KMS-11 (cell line): ENCODE measurements around the gene ZNF618.

ENCODE experiments used
- H2AFZ ChIP-seq: fragments of 200-600 bp; sonication (generic); 2 replicates; pipeline ENCODE4 v1.6.1; 2016; ENCODE audit warnings: antibody characterized with exemption, mixed run types, low read depth
- H3K27ac ChIP-seq: fragments of 200-600 bp; sonication (generic); 2 replicates; pipeline ENCODE4 v1.6.1; 2016; ENCODE audit warnings: mild to moderate bottlenecking, mixed run types
- H3K27me3 ChIP-seq: fragments of 200-600 bp; sonication (generic); 2 replicates; pipeline ENCODE4 v1.6.1; 2017; ENCODE audit warnings: mild to moderate bottlenecking, low read depth, mixed run types, moderate library complexity; ENCODE audit not compliant: insufficient read depth
- H3K36me3 ChIP-seq: fragments of 200-600 bp; sonication (generic); 2 replicates; pipeline ENCODE4 v1.6.1; 2017; ENCODE audit warnings: mild to moderate bottlenecking, mixed run types; ENCODE audit not compliant: insufficient read depth
- H3K4me1 ChIP-seq: fragments of 200-600 bp; sonication (generic); 2 replicates; pipeline ENCODE4 v1.6.1; 2016; ENCODE audit warnings: mild to moderate bottlenecking, low read depth, mixed run types; ENCODE audit not compliant: poor library complexity, severe bottlenecking
- H3K4me2 ChIP-seq: fragments of 200-600 bp; sonication (generic); 2 replicates; pipeline ENCODE4 v1.7.0; 2016; ENCODE audit warnings: mild to moderate bottlenecking, mixed run types
- H3K4me3 ChIP-seq: fragments of 200-600 bp; sonication (generic); IDR thresholded peaks from 2 replicates; pipeline ENCODE4 v1.6.1; 2017; ENCODE audit warnings: low read depth, low read length, mixed read lengths; ENCODE audit not compliant: insufficient read depth
- H3K79me2 ChIP-seq: fragments of 200-600 bp; sonication (generic); 2 replicates; pipeline ENCODE4 v1.6.1; 2016; ENCODE audit warnings: low read depth, mixed run types; ENCODE audit not compliant: insufficient read depth
- H3K9ac ChIP-seq: fragments of 200-600 bp; sonication (generic); 2 replicates; pipeline ENCODE4 v1.6.1; 2016; ENCODE audit warnings: mild to moderate bottlenecking, mixed run types
- H4K20me1 ChIP-seq: fragments of 200-600 bp; sonication (generic); 2 replicates; pipeline ENCODE4 v1.6.1; 2016; ENCODE audit warnings: mild to moderate bottlenecking, mixed run types; ENCODE audit not compliant: insufficient read depth
- CTCF ChIP-seq: fragments of 200-600 bp; sonication (generic); conservative IDR thresholded peaks from 2 replicates; pipeline ENCODE4 v1.6.1; 2017; ENCODE audit warnings: low read depth, mild to moderate bottlenecking, antibody characterized with exemption, low read length, moderate library complexity, mixed read lengths

ZNF618 gene

GRCh38 chr9:114021578-114021977 lies 145.5 kb downstream of the ZNF618 start:
- H3K9ac ChIP-seq = no peak overlapping the region
- no peak overlapping the region for H3K4me2 ChIP-seq
- TF ChIP-seq CTCF = no peak
- H3K27ac ChIP-seq = no peak overlapping the region
- H3K4me3 ChIP-seq = no peak overlapping the region
- H4K20me1 ChIP-seq = no peaks in the 10 kb centered on the region
- no peaks in the 10 kb centered on the region for H3K4me1 ChIP-seq
- no peaks in the 10 kb centered on the region for H3K36me3 ChIP-seq
- no peak overlapping the region for H2AFZ ChIP-seq
- no peaks in the 10 kb centered on the region for H3K79me2 ChIP-seq
- H3K27me3 ChIP-seq = no peaks in the 10 kb centered on the region

- no peaks in the 10 kb centered on the region for H3K79me2 ChIP-seq
- H3K4me1 ChIP-seq = no peaks in the 10 kb centered on the region
- no peaks in the 10 kb centered on the region for H3K27me3 ChIP-seq
- H3K27ac ChIP-seq = no peak overlapping the region
- H4K20me1 ChIP-seq = no peaks in the 10 kb centered on the region
- no peak for TF ChIP-seq CTCF
- H2AFZ ChIP-seq = no peak overlapping the region
- no peak overlapping the region for H3K4me2 ChIP-seq
- no peaks in the 10 kb centered on the region for H3K36me3 ChIP-seq
- no peak overlapping the region for H3K4me3 ChIP-seq
- H3K9ac ChIP-seq = no peak overlapping the region
These were observed 147.9 kb downstream of the ZNF618 start for GRCh38 chr9:114023961-114024360.

- Histone ChIP-seq H3K4me1 (no peaks in the 10 kb centered on the region), H3K27me3 (no peaks in the 10 kb centered on the region), H3K27ac (no peak overlapping the region), H2AFZ (no peak overlapping the region), H3K4me2 (no peak overlapping the region), H3K4me3 (no peak overlapping the region), H4K20me1 (no peaks in the 10 kb centered on the region), H3K79me2 (no peaks in the 10 kb centered on the region), H3K36me3 (no peaks in the 10 kb centered on the region), H3K9ac (no peak overlapping the region)
- no peak for TF ChIP-seq CTCF
These were observed 149.2 kb downstream of the ZNF618 start for GRCh38 chr9:114025196-114025753.

GRCh38 chr9:114025760-114026159 lies 149.7 kb downstream of the ZNF618 start:
- no peak for TF ChIP-seq CTCF
- Histone ChIP-seq H3K36me3 (no peaks in the 10 kb centered on the region), H2AFZ (no peak overlapping the region), H3K27me3 (no peaks in the 10 kb centered on the region), H3K4me1 (no peaks in the 10 kb centered on the region), H3K4me3 (no peak overlapping the region), H3K4me2 (no peak overlapping the region), H3K9ac (no peak overlapping the region), H4K20me1 (no peaks in the 10 kb centered on the region), H3K79me2 (no peaks in the 10 kb centered on the region), H3K27ac (no peak overlapping the region)

- Histone ChIP-seq H3K4me3 (no peak overlapping the region), H4K20me1 (no peaks in the 10 kb centered on the region), H2AFZ (no peak overlapping the region), H3K4me2 (no peak overlapping the region), H3K27me3 (no peaks in the 10 kb centered on the region), H3K9ac (no peak overlapping the region), H3K27ac (no peak overlapping the region), H3K79me2 (no peaks in the 10 kb centered on the region), H3K36me3 (no peaks in the 10 kb centered on the region), H3K4me1 (no peaks in the 10 kb centered on the region)
- TF ChIP-seq CTCF = no peak
These were observed 150.2 kb downstream of the ZNF618 start for GRCh38 chr9:114026335-114026734.
